Upper lobe of left lung (tissue), 6 donors: ENCODE results near the gene MEIKIN. TPM values are rescaled to one million over a fixed set of nuclear protein-coding genes. Genes with fewer than 3 reads are reported as not detected.

Source experiments
- ATAC-seq, 2 donors: fragments of 200-7000 bp; cut with Tn5 transposase; one replicate each; pipeline ENCODE4 v1.9.1; 2022; ENCODE audit warnings: mild to moderate bottlenecking in 2 of 2, moderate library complexity in 2 of 2; ENCODE audit not compliant: low FRiP score in 2 of 2
- DNase-seq, 2 donors: peaks; one replicate each; pipeline ENCODE4 v3.0.0-alpha.2; 2019 to 2020
- H3K27ac ChIP-seq, 4 donors: fragments of 200-600 bp; sonication (generic); one replicate each; pipeline ENCODE4 v1.5.1; 2016 to 2019
- H3K27me3 ChIP-seq, 4 donors: fragments of 200-600 bp; sonication (generic); one replicate each; pipeline ENCODE4 v1.5.1; 2017 to 2019
- H3K36me3 ChIP-seq, 4 donors: fragments of 200-600 bp; sonication (generic); one replicate each; pipeline ENCODE4 v1.5.1; 2016 to 2019
- H3K4me1 ChIP-seq, 4 donors: fragments of 200-600 bp; sonication (generic); one replicate each; pipeline ENCODE4 v1.5.1; 2018 to 2019
- H3K4me3 ChIP-seq, 4 donors: fragments of 200-600 bp; sonication (generic); one replicate each; pipeline ENCODE4 v1.5.1; 2017 to 2019; ENCODE audit warnings: mild to moderate bottlenecking in 2 of 4, moderate library complexity in 1 of 4
- H3K9me3 ChIP-seq, 4 donors: fragments of 200-600 bp; sonication (generic); one replicate each; pipeline ENCODE4 v1.5.1; 2018 to 2019
- CTCF ChIP-seq, 6 experiments: fragments of 450-650 bp in 4 of 6; fragments of 200-600 bp in 2 of 6; sonication (generic) in 2 of 6; IDR thresholded peaks; one replicate each; pipeline ENCODE4 v1.5.1; 2016 to 2019; ENCODE audit warnings: antibody characterized with exemption in 6 of 6
- EP300 ChIP-seq, 4 donors: sonication (generic); formaldehyde crosslinking; IDR thresholded peaks; one replicate each; pipeline ENCODE4 v1.5.1; 2017; ENCODE audit warnings: antibody characterized with exemption in 4 of 4, control low read depth in 2 of 4
- POLR2A ChIP-seq, 4 donors: fragments of 450-650 bp; IDR thresholded peaks; one replicate each; pipeline ENCODE4 v1.5.1; 2016 to 2017; ENCODE audit warnings: antibody characterized with exemption in 4 of 4, mild to moderate bottlenecking in 2 of 4
- POLR2AphosphoS5 ChIP-seq, 2 donors: sonication (generic); formaldehyde crosslinking; IDR thresholded peaks; one replicate each; pipeline ENCODE4 v1.5.1; 2017; ENCODE audit warnings: antibody characterized with exemption in 2 of 2
- WGBS, 2 donors: methylation state at CpG; one replicate each; pipeline ENCODE4 v1.1.5; 2017 to 2018; 5-methylcytosine and 5-hydroxymethylcytosine counted together
- total RNA-seq, 6 donors: library from RNA; depleted of rRNA in 4 of 6; stranded (reverse); fragments of >200 nt in 4 of 6; gene quantifications; one replicate each; pipeline versions ENCODE4 v1.1.0 to v1.2.1, GENCODE V29; 2016 to 2021
- donor health status: DM: no; HTN: no; CAD: no; lungs with moderate emphysema.
- donor health status: DM: no; HTN: yes; CAD: no; lungs with severe emphysema.

The MEIKIN gene
- total RNA-seq, 6 donors from 2014 or later: 0.77 TPM; not detected in 5

- Histone ChIP-seq H3K4me1 (no peaks in the 10 kb centered on the region), H3K27ac (no peak overlapping the region), H3K27me3 (no peaks in the 10 kb centered on the region), H3K4me3 (no peak overlapping the region), H3K9me3 (no peaks in the 10 kb centered on the region), H3K36me3 (no peaks in the 10 kb centered on the region)
- WGBS, 2 donors: 90 to 91% methylated on average over 4 of the region's 4 CpGs
- ATAC-seq: no peak
- DNase-seq: no peak
- TF ChIP-seq EP300 (IDR thresholded peaks at IDR 0.05) (no peak), POLR2A (IDR thresholded peaks at IDR 0.05) (no peak), CTCF (IDR thresholded peaks at IDR 0.05) (no peak), POLR2AphosphoS5 (IDR thresholded peaks at IDR 0.05) (no peak)
Observed at GRCh38 chr5:131980696-131981095, 35.2 kb upstream of the MEIKIN start.

GRCh38 chr5:131979816-131980215 is 34.4 kb upstream of the MEIKIN start:
- ATAC-seq: no peak
- Histone ChIP-seq H3K4me1 (no peaks in the 10 kb centered on the region), H3K36me3 (no peaks in the 10 kb centered on the region), H3K9me3 (no peaks in the 10 kb centered on the region), H3K27ac (no peak overlapping the region), H3K4me3 (no peak overlapping the region), H3K27me3 (no peaks in the 10 kb centered on the region)
- TF ChIP-seq EP300 (IDR thresholded peaks at IDR 0.05) (no peak), POLR2AphosphoS5 (IDR thresholded peaks at IDR 0.05) (no peak), CTCF (IDR thresholded peaks at IDR 0.05) (no peak), POLR2A (IDR thresholded peaks at IDR 0.05) (no peak)
- DNase-seq: no peak
- WGBS, 2 donors: 68 to 90% methylated on average over 4 of the region's 4 CpGs

DNA sequence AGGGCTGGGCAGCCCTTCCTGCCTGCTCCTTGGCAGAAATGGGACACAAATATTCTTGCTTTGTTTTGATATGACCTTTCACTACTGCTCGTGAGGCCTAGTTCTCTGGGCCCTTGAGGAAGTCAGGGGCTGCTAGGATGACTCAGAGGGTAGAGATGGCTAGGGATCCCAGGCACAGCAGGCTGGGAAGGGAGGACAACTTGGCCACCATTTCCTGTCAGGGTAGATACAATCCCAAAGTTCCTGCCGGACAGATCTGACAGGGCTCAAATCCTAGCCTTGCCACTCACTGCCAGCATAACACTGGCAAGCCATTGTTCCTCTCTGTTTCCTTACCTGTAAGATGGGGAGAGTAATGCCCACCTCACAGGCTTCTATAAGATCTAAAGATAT is 31.7 kb upstream of the MEIKIN start:
- 57 to 80% methylated on average over 1 to 2 of the region's 2 CpGs for WGBS, 2 donors
- H3K27ac ChIP-seq: no peak overlapping the region

DNA sequence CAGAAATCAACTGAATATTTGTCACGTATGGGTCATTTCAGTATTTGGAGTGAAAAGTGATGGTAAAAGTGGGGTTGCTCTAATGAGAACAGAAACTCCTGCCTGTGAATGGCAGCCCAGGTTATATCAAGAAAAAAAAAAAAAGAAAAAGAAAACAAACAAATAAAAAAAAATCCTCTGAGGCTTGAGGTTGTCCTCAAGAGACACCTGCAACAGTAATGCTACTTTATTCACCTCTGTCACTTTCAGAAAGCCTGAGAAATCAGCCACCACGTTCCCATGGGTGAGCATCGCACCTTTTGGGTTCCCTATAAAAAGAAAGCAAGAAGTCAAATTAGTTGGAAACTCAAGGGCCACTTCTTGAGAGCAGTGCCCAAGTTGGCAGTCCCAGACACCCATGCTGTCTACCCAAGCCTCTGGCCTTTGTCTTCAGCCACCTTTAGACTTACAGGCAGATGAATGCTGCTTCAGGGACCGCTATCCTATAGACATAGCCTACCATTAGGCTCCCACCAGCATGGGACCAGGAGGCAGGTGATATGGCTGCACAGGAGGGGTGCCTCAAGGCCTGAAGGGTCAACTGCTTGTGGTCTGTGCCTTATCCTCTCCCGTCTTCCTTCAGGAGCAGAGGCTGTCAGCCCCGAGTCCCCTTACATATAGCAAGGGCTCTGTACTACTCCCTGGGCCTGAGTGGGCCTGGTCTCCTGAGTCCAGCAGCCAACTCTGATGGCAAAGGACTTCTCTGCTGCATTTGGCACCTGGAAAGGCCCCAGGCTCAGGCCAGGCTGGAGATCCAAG is 31.1 kb upstream of the MEIKIN start:
- H3K27me3 ChIP-seq: no peaks in the 10 kb centered on the region
- WGBS, 2 donors: 95 to 96% methylated on average over 6 of the region's 6 CpGs
- H3K4me3 ChIP-seq: no peak overlapping the region
- no peaks in the 10 kb centered on the region for H3K36me3 ChIP-seq
- TF ChIP-seq EP300 (IDR thresholded peaks at IDR 0.05) (no peak), POLR2AphosphoS5 (IDR thresholded peaks at IDR 0.05) (no peak), POLR2A (IDR thresholded peaks at IDR 0.05) (no peak), CTCF (IDR thresholded peaks at IDR 0.05) (no peak)
- no peaks in the 10 kb centered on the region for H3K9me3 ChIP-seq
- ATAC-seq (no peak), DNase-seq (no peak)
- no peak overlapping the region for H3K27ac ChIP-seq
- H3K4me1 ChIP-seq: no peaks in the 10 kb centered on the region

More for the DNA sequence above, 31.7 kb upstream of the MEIKIN start:
- Histone ChIP-seq H3K4me1 (no peaks in the 10 kb centered on the region), H3K4me3 (no peak overlapping the region), H3K9me3 (no peaks in the 10 kb centered on the region), H3K36me3 (no peaks in the 10 kb centered on the region), H3K27me3 (no peaks in the 10 kb centered on the region)
- no peak for DNase-seq
- no peak for ATAC-seq
- TF ChIP-seq POLR2AphosphoS5 (IDR thresholded peaks at IDR 0.05) (no peak), CTCF (IDR thresholded peaks at IDR 0.05) (no peak), POLR2A (IDR thresholded peaks at IDR 0.05) (no peak), EP300 (IDR thresholded peaks at IDR 0.05) (no peak)
